ENCODE data around the gene KIFBP. TPM values are rescaled to one million over a fixed set of nuclear protein-coding genes. Genes with fewer than 3 reads are reported as not detected.

KIFBP gene
- total and polyA plus RNA-seq, 2 of the 13 experiments (the other 11 are each of a cell fraction or from before 2014, with no cell fraction given) = 13.0 to 21.9 TPM

- 26% methylated on average over 8 of the region's 8 CpGs for WGBS (ENCODE audit: low lambda C conversion rate)
- intact Hi-C loops (cut with micrococcal nuclease; ENCODE audit: unreplicated experiment) (no loop called here), in situ Hi-C loops (cut with HindIII; ENCODE audit: extremely low pct_ligation_motif_present, low pct_unique_long_range_greater_than_20kb) (no loop called here)
- no peak overlapping the region for H2AFZ ChIP-seq (ENCODE audit: low read length)
- no peaks in the 10 kb centered on the region for H3K79me2 ChIP-seq (ENCODE audit: insufficient read depth, low read length)
- no peak overlapping the region for H3K27ac ChIP-seq (ENCODE audit: extremely low read length, insufficient read depth, low read length)
- POLR2A ChIA-PET = no interaction called here
- DNase-seq (ENCODE audit: low spot score) = no peak
- no peaks in the 10 kb centered on the region for H3K36me3 ChIP-seq (replicated peaks in 1 of 2; ENCODE audit: control insufficient read depth in 1 of 2, insufficient read depth in 2 of 2, low read length in 2 of 2)
- peaks cover 48% of the 10 kb centered on the region for H3K4me1 ChIP-seq (ENCODE audit: insufficient read depth, low read length)
- H3K27me3 ChIP-seq (ENCODE audit: control insufficient read depth in 1 of 2, insufficient read depth in 2 of 2, low read length in 2 of 2) = peaks cover 0 to 32% of the 10 kb centered on the region in 2 experiments; a peak in 2 of 5 replicates
- CTCF ChIA-PET (ENCODE audit: low intra/inter-chr PET ratio, low total read pairs) = no interaction called here
- H3K4me3 ChIP-seq (replicated peaks in 1 of 3; ENCODE audit: insufficient read depth in 1 of 3, low read depth in 2 of 3, low read length in 3 of 3) = no peak overlapping the region
- no peak for ATAC-seq
- no peak for FAIRE-seq
- no TSS peak for BruUV-seq (replicated peaks)
- TF ChIP-seq PAXIP1 (CRISPR knock-in tag; conservative IDR thresholded peaks at IDR 0.05) (no peak), BRCA1 (CRISPR knock-in tag; IDR thresholded peaks at IDR 0.05) (no peak), GMEB2 (CRISPR knock-in tag; IDR thresholded peaks at IDR 0.05; ENCODE audit: low read depth) (no peak), MED1 (CRISPR knock-in tag; IDR thresholded peaks at IDR 0.05) (no peak), SMAD1 (CRISPR knock-in tag; IDR thresholded peaks at IDR 0.05; ENCODE audit: borderline replicate concordance, low read depth) (no peak), MXI1 (IDR thresholded peaks at IDR 0.05; ENCODE audit: borderline replicate concordance, low read depth, low read length) (no peak)
- no peaks in the 10 kb centered on the region for H3K9me3 ChIP-seq (ENCODE audit: low read length)
- H3K4me2 ChIP-seq (ENCODE audit: low read depth, low read length) = no peak overlapping the region
- H4K20me1 ChIP-seq (ENCODE audit: insufficient read depth, low read length) = no peaks in the 10 kb centered on the region
- no peak overlapping the region for H3K9ac ChIP-seq (ENCODE audit: insufficient read depth, low read depth, low read length)
Observed at GRCh38 chr10:69065406-69066361, 77.1 kb downstream of the KIFBP start.

Other genes with a start within 250 kb of the KIFBP start
- gene STOX1, start 161.3 kb upstream of the KIFBP start, total RNA-seq (2016; rRNA removed; fragmentation: Illumina TruSeq; extraction: Trizol) = 6.0 and 9.4 TPM in 2 replicates
- gene STOX1, start 161.3 kb upstream of the KIFBP start, polyA plus RNA-seq (2011; rRNA removed) = 1.8 and 2.5 TPM in 2 replicates
- gene DDX50, start 87.5 kb upstream of the KIFBP start, total RNA-seq (2016; rRNA removed; fragmentation: Illumina TruSeq; extraction: Trizol) = 38.2 and 56.3 TPM in 2 replicates
- 15.6 and 19.0 TPM in 2 replicates for gene DDX50, start 87.5 kb upstream of the KIFBP start, polyA plus RNA-seq (2011; rRNA removed)
- 147 and 243 TPM in 2 replicates for gene DDX21, start 32.6 kb upstream of the KIFBP start, total RNA-seq (2016; rRNA removed; fragmentation: Illumina TruSeq; extraction: Trizol)
- 44.6 and 52.5 TPM in 2 replicates for gene DDX21, start 32.6 kb upstream of the KIFBP start, polyA plus RNA-seq (2011; rRNA removed)
- 0.09 TPM in 1 of 2 replicates, not detected in the other for gene SRGN, start 99.3 kb downstream of the KIFBP start, total RNA-seq (2016; rRNA removed; fragmentation: Illumina TruSeq; extraction: Trizol)
- gene SRGN, start 99.3 kb downstream of the KIFBP start, polyA plus RNA-seq (2011; rRNA removed) = not detected in 2 replicates
- gene VPS26A, start 135.4 kb downstream of the KIFBP start, total RNA-seq (2016; rRNA removed; fragmentation: Illumina TruSeq; extraction: Trizol) = 32.6 and 56.7 TPM in 2 replicates
- 10.3 and 12.9 TPM in 2 replicates for gene VPS26A, start 135.4 kb downstream of the KIFBP start, polyA plus RNA-seq (2011; rRNA removed)
- 45.7 and 57.0 TPM in 2 replicates for gene SUPV3L1, start 191.4 kb downstream of the KIFBP start, total RNA-seq (2016; rRNA removed; fragmentation: Illumina TruSeq; extraction: Trizol)
- 21.7 and 28.8 TPM in 2 replicates for gene SUPV3L1, start 191.4 kb downstream of the KIFBP start, polyA plus RNA-seq (2011; rRNA removed)
- gene HKDC1, start 231.5 kb downstream of the KIFBP start, total RNA-seq (2016; rRNA removed; fragmentation: Illumina TruSeq; extraction: Trizol) = 5.1 and 12.4 TPM in 2 replicates
- 8.1 and 10.1 TPM in 2 replicates for gene HKDC1, start 231.5 kb downstream of the KIFBP start, polyA plus RNA-seq (2011; rRNA removed)